Fibroblast of villous mesenchyme (primary cell): ENCODE results near the gene MAP3K10. TPM values are rescaled to one million over a fixed set of nuclear protein-coding genes. Genes with fewer than 3 reads are reported as not detected.

Experiments
- DNase-seq: peaks from one replicate; pipeline ENCODE4 v3.0.0-alpha.2; 2010; ENCODE audit warnings: low read depth
- H3K4me3 ChIP-seq: 2 replicates; pipeline ENCODE4 v1.5.1; 2011; ENCODE audit warnings: low read depth, mild to moderate bottlenecking, low read length
- total RNA-seq: library from RNA; depleted of rRNA; stranded (reverse); fragments of >200 nt; gene quantifications from 2 replicates; pipeline ENCODE4 v1.2.3, GENCODE V29; 2012
- TF ChIP-seq, protein P1 (sequence below): IDR thresholded peaks from 2 replicates; pipeline ENCODE4 v1.5.1; 2012; ENCODE audit warnings: low read depth, mild to moderate bottlenecking, low read length; ENCODE audit not compliant: insufficient read depth

MAP3K10 gene
- total RNA-seq, 1 donor, result 8.6 TPM

DNA sequence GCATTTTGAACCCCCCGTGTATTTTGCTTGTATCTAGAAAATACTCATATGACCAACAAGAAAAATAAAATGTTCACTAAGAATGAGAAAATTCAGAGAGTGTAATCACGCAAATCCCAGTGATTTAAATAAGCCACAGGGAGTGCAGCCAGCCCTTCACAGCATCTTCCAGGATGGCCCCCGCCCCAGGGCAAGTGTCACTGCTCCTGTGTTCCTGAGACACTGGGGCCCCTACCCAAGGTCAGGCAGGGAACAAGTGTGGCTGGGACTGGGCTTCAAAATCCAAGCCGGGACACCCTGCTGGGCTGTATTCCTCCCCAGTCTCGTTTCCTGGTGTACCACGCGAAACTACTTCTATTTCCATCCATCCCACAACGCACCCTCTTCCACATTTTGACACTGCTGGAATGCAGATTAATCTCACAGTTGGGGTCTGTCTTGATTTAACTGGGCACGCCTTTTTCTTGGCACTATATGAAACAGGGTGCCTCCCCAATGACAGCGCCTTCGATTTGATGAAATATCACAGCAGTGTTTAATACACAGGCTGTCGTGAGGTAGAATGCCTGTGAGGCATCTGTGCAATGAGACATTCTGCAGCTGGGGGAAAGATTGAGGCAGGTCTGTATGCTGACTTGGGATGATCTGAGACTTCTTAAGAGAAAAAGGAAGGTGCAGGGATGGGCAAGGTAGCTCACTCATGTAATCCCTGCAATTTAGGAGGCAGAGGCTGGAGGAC, 53.5 kb downstream of the MAP3K10 start:
- no peak overlapping the region for H3K4me3 ChIP-seq
- TF ChIP-seq, protein P1, sequence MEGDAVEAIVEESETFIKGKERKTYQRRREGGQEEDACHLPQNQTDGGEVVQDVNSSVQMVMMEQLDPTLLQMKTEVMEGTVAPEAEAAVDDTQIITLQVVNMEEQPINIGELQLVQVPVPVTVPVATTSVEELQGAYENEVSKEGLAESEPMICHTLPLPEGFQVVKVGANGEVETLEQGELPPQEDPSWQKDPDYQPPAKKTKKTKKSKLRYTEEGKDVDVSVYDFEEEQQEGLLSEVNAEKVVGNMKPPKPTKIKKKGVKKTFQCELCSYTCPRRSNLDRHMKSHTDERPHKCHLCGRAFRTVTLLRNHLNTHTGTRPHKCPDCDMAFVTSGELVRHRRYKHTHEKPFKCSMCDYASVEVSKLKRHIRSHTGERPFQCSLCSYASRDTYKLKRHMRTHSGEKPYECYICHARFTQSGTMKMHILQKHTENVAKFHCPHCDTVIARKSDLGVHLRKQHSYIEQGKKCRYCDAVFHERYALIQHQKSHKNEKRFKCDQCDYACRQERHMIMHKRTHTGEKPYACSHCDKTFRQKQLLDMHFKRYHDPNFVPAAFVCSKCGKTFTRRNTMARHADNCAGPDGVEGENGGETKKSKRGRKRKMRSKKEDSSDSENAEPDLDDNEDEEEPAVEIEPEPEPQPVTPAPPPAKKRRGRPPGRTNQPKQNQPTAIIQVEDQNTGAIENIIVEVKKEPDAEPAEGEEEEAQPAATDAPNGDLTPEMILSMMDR, result no peak
- no peak for DNase-seq

DNA sequence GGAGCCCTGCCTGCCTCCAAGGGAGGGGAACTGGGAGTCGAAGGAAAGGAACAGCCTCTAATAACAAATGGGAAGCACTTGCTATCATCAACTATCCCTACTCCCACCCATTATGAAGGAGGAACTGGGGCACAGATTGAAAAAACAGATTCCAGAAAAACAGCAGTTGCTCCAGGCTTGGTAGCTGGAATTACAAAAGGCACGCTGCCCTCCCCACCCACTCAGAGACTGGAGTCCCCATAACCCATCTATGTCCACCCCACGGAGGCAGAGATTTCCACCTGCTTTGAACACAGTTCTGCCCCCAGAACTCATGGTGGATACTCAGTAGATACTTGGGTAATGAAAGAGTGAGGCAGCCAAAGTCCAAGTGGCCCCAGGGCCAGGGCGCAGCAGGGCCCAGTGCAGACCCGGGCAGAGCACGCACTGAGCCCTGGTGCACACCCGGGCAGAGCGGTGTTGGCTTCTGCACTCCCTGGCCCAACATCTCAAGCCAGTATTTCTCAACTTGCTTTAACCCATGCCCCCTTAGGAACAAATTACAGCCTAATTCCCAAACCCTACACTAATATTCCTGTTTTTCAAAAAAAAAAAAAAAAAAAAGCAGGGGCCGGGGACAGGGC, 54.4 kb downstream of the MAP3K10 start:
- no peak for DNase-seq
- TF ChIP-seq, protein P1, result no peak
- no peak overlapping the region for H3K4me3 ChIP-seq

DNA sequence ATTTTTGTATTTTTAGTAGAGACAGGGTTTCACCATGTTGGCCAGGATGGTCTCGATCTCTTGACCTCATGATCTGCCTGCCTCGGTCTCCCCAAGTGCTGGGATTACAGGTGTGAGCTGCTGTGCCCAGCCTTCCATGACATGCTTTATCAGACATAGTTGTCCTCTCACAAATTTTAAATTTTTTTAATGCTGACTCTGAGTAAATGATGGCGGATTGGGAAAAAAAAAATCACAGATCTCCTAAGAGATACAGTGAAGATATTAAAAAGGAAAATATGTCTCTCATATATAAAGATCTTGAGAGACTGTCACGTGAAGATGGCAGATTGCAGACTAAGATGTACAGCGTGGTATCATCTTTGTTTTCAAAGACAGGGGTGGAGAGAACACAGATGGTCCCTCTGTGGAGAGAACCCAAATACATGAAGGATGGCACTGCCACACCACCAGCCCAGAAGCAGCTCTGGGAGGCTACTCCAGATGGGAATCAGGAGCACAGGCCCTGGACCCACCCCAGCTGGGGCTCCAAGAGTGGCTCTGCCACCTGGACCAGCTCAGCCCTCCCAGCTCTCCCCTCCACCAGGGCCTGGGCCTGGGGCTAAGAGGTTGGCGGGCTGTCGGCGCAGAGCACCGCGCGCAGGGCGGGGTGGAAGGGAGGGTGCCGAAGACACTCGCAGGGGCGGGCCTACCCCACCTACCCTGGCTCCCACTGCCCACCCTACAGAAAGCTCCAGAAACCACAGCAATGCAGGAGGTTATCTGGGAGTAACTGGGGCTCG, 55.3 kb downstream of the MAP3K10 start:
- DNase-seq, result no peak
- TF ChIP-seq, protein P1, result no peak
- H3K4me3 ChIP-seq, result no peak overlapping the region

DNA sequence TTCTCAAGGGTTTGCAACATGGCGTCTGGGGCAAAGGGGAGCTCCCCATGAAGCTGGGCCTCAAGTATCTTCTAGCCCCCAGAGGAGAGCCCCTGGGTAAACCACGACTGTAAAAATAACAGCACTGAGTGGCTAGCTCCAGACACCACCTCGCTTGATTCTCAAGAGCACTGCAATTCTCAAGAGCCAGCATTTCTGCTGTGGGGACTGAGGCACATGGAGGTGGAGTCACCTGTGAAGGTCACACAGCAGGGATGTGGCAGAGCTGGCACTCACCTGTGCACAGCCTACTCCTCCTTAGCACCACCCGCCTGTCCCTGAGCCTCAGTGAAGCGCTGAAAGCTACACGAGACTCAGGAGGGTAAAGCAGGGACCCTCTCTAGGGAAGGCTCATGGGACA, 56.0 kb downstream of the MAP3K10 start:
- no peak for DNase-seq
- no peak overlapping the region for H3K4me3 ChIP-seq
- TF ChIP-seq, protein P1, result no peak

DNA sequence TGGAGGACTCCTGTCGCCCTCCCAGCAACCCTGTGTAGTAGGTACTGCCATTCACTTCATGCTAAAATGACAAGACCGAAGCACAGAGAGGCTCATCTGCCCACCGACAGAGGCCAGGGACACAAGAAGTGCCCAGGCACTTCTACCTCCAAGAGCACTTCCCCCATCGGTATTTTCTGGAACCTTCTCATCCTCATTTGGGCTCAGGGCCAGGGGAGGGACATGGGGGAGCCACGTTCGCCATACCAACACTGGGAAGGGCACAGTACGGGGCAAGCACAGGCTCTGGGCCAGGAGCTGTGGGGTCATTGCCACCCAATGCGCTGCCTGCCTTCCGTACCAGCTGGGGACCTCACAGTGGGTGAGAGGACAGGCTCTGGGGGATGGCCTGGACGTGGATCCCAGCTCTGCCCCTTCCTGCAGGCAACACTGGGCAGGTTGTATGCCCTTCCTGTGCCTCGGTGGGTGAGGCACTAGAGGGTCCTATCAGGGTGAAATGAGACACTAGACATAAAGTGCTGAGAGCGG, 56.6 kb downstream of the MAP3K10 start:
- H3K4me3 ChIP-seq, result no peak overlapping the region
- no peak for DNase-seq
- TF ChIP-seq, protein P1, result no peak

DNA sequence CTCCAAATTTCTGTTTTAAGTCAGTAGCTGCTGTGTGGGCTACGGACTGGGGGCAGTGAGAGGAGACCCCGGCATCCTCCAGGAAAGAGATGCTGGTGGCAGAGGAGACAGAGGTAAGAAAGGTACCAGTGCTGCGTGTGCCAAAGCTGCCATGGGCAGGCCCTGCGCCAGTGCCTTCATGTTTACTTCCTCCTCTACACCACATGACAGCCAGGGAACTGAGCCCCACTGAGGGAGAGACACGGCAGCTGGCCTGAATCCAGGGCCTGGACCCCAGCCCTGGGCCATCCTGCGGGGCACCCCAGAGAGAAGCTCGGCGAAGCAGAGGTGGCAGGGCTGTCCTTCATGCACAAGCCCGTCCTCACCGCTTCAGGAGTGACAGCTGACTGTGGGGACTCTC, 58.0 kb downstream of the MAP3K10 start:
- TF ChIP-seq, protein P1, result no peak
- DNase-seq, result no peak
- H3K4me3 ChIP-seq, result no peak overlapping the region
